Measurements from ENCODE around the gene CHD1L.
"Not testable (repeated sequence)": the region's sequence is repeated elsewhere in the genome, so short reads cannot be mapped to it uniquely, and the experiment has no call there.

CHD1L gene

GRCh38 chr1:147272042-147272441 lies 29.6 kb downstream of the CHD1L start:
- no peak for DNase-seq

DNA sequence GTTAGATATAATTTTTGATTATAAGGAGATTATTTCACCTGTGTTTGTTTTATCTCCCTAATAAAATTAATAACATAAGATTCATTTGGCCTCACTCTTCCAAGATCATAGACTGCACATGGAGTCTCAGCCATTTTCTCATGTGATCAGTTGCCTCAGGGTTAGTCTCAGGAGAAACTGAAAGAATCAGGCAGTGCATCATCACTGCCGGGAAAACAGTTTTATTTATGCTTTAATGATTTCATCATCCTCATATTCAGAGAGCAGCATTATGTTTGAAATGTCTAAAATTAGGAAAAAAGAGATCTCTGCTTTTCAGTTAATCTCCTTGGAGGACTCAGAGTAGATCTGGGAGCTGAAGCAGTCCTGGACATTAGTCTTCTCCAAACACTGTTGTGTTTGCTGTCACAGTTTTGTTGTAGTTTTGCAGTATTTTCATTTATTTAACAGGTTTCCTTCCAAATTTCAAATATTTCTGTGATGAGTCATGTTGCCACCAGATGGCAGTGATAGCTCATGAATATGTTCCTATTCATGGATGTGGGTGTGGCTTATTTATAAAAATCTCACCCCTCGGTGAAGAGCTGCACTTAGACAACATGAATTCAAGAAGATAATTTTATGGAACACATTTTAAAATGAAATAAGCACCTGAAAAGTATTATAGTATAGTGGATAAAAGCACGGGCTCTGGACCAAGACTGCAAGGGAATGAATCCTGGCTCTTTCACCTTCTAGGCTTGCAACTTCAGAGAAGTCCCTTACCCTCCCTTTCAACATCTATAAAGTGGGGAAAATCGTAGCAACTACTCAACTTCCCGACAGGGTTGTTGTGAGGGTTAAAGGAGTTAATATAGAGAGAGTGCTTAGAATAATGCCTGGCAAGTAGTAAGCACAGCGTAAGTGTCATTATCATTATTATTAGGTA lies 31.2 kb downstream of the CHD1L start:
- peak; percentile 70 to 90 for DNase-seq

GRCh38 chr1:147281950-147282349 lies 39.5 kb downstream of the CHD1L start:
- no peak for DNase-seq

DNA sequence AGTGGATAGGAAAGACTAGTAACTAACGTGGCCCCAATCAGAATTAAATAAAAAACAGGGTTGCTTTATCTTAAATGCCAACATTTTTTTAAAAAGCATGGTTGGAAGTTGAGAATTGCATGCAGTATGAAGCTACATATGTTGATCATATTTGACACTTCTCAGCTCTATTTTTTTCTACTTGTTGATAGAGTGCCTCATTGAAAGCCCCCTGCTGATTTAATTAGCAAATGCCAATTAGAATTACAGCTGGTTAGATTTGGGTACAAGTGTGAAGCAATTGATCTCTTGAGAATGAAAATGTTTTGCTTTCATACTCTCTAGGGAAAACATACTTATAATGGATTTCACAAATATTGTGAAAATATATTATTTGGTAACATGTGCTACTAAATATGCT lies 40.5 kb downstream of the CHD1L start:
- DNase-seq: no peak

DNA sequence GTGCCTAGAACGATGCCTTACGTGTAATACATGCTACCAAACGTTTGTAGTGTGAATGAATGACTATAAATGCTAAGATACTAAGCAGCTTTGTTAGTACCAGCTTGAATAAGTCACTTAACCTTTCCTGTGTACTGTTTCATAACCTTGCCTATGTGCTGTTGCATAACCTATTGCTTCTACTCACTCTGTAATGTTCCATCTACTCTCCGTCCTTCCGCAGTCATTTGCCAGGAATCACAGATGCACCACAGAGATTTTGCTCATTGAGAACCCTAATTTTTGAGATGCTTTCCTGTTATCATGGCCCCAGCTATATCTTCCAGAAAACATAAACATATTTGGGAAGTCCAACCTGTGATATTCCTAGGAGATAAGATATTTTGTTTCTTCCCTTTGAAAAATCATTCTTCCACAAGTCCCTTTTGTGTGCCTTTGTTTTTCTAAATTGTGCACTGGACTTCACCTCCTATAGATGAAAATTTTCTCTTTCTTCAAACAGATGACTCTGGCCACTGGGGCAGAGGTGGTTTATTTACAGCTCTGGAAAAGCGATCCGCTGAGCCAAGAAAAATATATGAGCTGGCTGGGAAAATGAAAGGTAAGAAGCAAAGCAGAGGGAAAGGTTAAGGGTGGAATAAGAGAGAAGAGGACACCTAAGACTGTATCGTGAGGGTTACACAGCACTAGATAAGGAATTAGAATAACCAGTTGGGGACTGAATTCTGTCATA lies 44.8 kb downstream of the CHD1L start:
- no peak for DNase-seq

DNA sequence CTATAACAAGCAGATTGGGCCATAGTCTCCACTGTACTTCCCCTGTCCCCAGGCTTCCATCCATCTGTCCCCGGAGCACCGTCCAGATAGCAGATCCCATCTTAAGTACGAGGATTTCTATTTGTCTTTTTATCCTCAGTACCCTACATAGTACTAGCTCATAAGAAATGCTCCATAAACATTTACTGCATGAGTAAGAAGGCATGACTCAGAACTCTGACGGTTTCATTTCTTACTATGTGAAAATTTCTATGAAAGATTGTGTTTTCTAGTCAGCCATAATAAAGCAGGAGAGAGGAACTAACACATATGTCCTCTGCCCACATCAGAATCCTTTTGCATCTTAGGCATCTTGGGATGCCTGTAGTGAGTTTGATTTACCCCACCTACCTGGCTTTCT lies 49.5 kb downstream of the CHD1L start:
- DNase-seq: no peak

DNA sequence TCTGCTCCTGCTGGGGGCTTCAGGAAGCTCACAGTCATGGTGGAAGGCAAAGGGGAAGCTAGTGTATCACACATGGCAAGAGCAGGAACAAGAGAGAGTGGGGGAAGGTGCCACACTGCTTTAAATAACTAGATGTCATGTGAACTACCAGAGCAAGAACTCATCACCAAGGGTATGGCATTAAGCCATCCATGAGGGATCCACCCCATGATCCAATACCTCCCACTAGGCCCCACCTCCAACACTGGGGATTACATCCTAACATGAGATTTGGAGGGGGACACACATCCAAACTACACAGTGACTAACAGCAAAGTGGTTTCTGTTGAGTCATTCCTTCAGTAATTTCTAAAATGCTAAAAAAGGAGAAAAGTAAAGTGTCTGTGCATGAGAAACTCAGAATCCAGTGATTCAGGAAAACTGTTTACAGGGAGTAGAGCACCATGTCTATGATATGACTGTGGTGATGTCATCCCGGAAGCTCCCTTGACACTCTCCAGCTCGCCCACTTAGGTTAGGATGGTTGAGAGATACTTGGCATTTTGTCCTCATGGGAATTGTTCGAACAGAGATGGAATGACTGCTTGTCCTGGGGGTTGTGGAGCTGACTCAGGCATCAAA lies 50.3 kb downstream of the CHD1L start:
- no peak for DNase-seq

- no peak for DNase-seq
Observed at GRCh38 chr1:147297438-147297837, 55.0 kb downstream of the CHD1L start.

DNA sequence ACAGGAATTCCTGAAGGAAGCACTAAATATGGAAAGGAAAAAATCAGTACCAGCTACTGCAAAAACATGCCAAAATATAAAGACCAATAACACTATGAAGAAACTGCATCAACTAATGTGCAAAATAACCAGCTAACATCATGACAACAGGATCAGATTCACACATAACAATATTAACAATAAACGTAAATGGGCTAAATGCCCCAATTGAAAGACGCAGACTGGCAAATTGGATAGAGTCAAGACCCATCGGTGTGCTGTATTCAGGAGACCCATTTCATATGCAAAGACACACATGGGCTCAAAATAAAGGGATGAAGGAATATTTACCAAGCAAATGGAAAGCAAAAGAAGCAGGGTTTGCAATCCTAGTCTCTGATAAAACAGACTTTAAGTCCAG lies 63.3 kb downstream of the CHD1L start:
- DNase-seq: not testable (repeated sequence)

DNA sequence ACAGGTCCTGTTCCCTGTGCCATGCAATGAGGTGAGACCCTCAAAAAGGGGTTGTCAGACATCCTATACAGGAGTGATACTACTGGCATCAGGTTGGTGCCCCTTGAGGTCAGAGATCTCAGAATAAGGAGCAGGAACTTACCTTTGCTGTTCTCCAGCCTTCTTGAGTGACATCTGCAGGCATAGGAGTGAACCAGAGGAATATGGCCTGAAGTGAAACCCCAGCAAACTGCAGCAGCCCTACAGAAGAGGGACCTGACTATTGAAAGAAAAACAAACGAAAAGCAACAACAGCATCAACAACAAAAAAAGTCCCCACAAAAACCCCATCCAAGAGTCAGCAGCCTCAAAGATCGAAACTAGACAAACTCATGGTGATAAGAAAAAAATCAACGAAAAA lies 74.5 kb downstream of the CHD1L start:
- no peak for DNase-seq

GRCh38 chr1:147326933-147327687 lies 84.6 kb downstream of the CHD1L start:
- DNase-seq: not testable (repeated sequence)

GRCh38 chr1:147334292-147334691 lies 91.8 kb downstream of the CHD1L start:
- DNase-seq: peak in 1 of 2 experiments; percentile 37

GRCh38 chr1:147336291-147336690 lies 93.8 kb downstream of the CHD1L start:
- no peak for DNase-seq

- DNase-seq: no peak
Observed at GRCh38 chr1:147337040-147337630, 94.7 kb downstream of the CHD1L start.

GRCh38 chr1:147338571-147338970 lies 96.1 kb downstream of the CHD1L start:
- DNase-seq: no peak

DNA sequence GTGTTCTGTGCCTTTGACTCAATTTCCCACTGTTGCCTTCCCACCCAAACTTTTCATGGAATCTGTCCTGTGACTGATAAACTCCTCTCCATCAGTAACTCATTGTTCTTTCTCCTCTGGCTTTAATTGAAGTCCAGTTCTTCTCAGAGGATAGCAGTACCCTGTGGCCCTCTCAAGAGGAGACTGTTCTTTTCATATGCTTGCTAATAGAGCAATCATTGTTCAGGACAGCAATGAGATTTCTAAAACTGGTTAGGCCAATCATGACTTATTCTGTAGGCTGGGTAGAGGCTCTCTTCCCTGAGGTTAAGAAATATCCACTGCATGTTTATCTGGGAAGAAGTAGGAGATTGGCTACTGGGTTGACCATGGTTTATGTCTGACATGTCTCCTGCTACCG lies 98.8 kb downstream of the CHD1L start:
- no peak for DNase-seq
